Measurements from ENCODE around the gene SCN1B.

The SCN1B gene

DNA sequence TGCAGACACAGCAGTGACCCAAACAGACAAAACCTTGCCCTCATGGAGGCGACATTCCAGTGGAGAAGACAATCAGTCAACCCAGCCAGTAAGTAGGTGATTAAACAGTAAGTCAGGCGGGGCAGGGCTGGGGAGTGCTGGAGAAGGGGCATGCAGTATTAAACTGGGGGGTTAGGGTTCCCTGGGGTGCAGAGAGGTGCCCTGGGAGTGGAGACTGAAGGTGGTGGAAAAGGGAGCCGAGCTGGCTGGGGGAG is 54.2 kb downstream of the SCN1B start:
- no peaks in the 10 kb centered on the region for H3K36me3 ChIP-seq
- H3K4me3 ChIP-seq (ENCODE audit: low read depth in 1 of 2, low read length in 1 of 2) = no peak overlapping the region
- H3K27ac ChIP-seq = no peak overlapping the region
- H3K4me1 ChIP-seq (ENCODE audit: control insufficient read depth in 1 of 2, insufficient read depth in 1 of 2, low read depth in 1 of 2, low read length in 1 of 2) = no peaks in the 10 kb centered on the region
- TF ChIP-seq, protein P1, sequence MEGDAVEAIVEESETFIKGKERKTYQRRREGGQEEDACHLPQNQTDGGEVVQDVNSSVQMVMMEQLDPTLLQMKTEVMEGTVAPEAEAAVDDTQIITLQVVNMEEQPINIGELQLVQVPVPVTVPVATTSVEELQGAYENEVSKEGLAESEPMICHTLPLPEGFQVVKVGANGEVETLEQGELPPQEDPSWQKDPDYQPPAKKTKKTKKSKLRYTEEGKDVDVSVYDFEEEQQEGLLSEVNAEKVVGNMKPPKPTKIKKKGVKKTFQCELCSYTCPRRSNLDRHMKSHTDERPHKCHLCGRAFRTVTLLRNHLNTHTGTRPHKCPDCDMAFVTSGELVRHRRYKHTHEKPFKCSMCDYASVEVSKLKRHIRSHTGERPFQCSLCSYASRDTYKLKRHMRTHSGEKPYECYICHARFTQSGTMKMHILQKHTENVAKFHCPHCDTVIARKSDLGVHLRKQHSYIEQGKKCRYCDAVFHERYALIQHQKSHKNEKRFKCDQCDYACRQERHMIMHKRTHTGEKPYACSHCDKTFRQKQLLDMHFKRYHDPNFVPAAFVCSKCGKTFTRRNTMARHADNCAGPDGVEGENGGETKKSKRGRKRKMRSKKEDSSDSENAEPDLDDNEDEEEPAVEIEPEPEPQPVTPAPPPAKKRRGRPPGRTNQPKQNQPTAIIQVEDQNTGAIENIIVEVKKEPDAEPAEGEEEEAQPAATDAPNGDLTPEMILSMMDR (IDR thresholded peaks at IDR 0.05) = no peak
- peaks cover 5% of the 10 kb centered on the region for H3K27me3 ChIP-seq
- H3K9me3 ChIP-seq = no peaks in the 10 kb centered on the region

DNA sequence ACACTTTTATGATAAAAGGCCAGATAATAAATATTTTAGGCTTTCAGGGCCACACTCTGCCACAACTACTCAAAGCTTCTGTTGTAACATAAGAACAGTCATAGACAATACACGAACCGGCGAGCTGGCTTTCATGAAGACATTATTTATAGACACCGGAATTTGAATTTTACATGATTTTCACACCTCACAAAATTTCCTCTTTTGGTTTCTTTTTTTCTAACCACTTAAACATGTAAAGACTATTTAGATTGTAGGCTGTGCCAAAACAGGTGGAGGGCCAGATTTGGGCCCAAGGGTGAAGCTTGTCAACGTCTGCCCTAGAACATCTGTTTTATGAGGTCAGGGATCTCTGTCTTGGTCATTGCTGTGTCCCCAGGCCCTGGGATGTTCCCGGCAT is 55.7 kb downstream of the SCN1B start:
- H3K27ac ChIP-seq = no peak overlapping the region
- no peaks in the 10 kb centered on the region for H3K9me3 ChIP-seq
- H3K36me3 ChIP-seq = no peaks in the 10 kb centered on the region
- no peaks in the 10 kb centered on the region for H3K4me1 ChIP-seq (ENCODE audit: control insufficient read depth in 1 of 2, insufficient read depth in 1 of 2, low read depth in 1 of 2, low read length in 1 of 2)
- H3K4me3 ChIP-seq (ENCODE audit: low read depth in 1 of 2, low read length in 1 of 2) = no peak overlapping the region
- TF ChIP-seq, protein P1 (IDR thresholded peaks at IDR 0.05) = no peak
- peaks cover 20% of the 10 kb centered on the region for H3K27me3 ChIP-seq

DNA sequence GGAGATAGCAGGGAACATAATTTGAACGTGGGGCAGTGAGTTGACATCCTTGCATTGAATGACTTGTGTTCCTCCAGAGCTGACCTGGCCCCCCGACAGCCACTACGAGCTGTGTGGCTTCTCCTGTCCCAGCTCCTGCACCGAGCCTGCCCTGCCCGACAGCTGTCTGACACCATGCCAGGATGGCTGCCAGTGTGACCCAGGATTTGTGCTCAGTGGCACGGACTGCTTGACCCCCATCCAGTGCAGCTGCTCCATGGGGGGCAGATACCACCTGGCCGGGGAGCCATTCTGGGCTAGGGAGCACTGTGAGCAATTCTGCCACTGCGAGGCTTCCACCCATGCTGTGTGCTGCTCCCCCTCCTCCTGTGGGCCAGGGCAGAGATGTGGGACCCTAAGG is 56.2 kb downstream of the SCN1B start:
- no peak overlapping the region for H3K4me3 ChIP-seq (ENCODE audit: low read depth in 1 of 2, low read length in 1 of 2)
- H3K36me3 ChIP-seq = no peaks in the 10 kb centered on the region
- no peak overlapping the region for H3K27ac ChIP-seq
- TF ChIP-seq, protein P1 (IDR thresholded peaks at IDR 0.05) = no peak
- H3K4me1 ChIP-seq (ENCODE audit: control insufficient read depth in 1 of 2, insufficient read depth in 1 of 2, low read depth in 1 of 2, low read length in 1 of 2) = no peaks in the 10 kb centered on the region
- peaks cover 25% of the 10 kb centered on the region for H3K27me3 ChIP-seq
- no peaks in the 10 kb centered on the region for H3K9me3 ChIP-seq

- Histone ChIP-seq H3K36me3 (no peaks in the 10 kb centered on the region), H3K27me3 (peaks cover 32% of the 10 kb centered on the region), H3K27ac (no peak overlapping the region), H3K9me3 (no peaks in the 10 kb centered on the region), H3K4me3 (ENCODE audit: low read depth in 1 of 2, low read length in 1 of 2) (no peak overlapping the region), H3K4me1 (ENCODE audit: control insufficient read depth in 1 of 2, insufficient read depth in 1 of 2, low read depth in 1 of 2, low read length in 1 of 2) (no peaks in the 10 kb centered on the region)
- TF ChIP-seq, protein P1 (IDR thresholded peaks at IDR 0.05) = no peak
These were observed 57.1 kb downstream of the SCN1B start for GRCh38 chr19:35087393-35087792.

DNA sequence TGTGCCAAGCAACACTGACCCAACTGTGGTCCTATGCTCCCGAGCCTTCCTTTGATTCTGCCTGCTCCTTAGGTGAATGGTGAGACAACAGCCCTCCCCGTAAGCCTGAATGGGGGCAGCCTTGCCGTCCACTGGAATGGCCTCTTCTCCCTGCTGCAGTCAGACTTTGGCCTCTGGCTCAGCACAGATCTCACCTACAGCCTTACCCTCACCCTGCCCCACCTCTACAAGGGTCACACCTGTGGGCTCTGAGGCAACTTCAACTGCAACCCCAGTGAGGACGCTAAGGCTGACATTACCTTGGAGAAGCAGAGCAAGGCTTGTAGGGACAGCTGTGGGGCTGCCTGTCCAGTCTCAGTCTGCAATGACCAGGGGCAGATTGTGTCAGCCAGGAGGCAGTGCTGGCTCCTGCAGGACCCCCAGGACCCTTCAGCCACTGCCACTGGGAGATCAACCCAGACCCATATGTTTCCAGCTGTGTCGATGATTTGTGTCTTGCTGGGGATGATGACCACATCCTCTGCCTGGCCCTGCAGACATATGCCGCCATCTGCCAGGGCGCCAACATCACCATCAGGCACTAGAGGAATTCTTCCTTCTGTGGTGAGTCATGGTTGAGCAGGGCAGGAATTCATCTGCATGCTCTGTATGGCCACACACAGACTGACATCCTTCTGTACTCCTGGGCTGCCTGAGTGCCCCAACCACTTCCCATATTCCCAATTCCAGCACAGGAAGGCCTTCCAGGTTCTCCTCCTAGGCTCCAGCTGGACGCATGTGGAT is 58.1 kb downstream of the SCN1B start:
- peaks cover 34% of the 10 kb centered on the region for H3K27me3 ChIP-seq
- TF ChIP-seq, protein P1 (IDR thresholded peaks at IDR 0.05) = no peak
- H3K36me3 ChIP-seq = no peaks in the 10 kb centered on the region
- no peak overlapping the region for H3K27ac ChIP-seq
- H3K4me3 ChIP-seq (ENCODE audit: low read depth in 1 of 2, low read length in 1 of 2) = no peak overlapping the region
- no peaks in the 10 kb centered on the region for H3K4me1 ChIP-seq (ENCODE audit: control insufficient read depth in 1 of 2, insufficient read depth in 1 of 2, low read depth in 1 of 2, low read length in 1 of 2)
- no peaks in the 10 kb centered on the region for H3K9me3 ChIP-seq

Data from neutrophil (primary cell).